GM21717 (cell line): Measurements from ENCODE around the gene SMIM36.
"Not testable (repeated sequence)": the region's sequence is repeated elsewhere in the genome, so short reads cannot be mapped to it uniquely, and the experiment has no call there.

Experiments
- ATAC-seq: cut with Tn5 transposase; IDR thresholded peaks from one replicate; pipeline ENCODE4 v1.9.1; 2021; ENCODE audit warnings: mild to moderate bottlenecking, moderate library complexity; ENCODE audit not compliant: unreplicated experiment

SMIM36 gene

GRCh38 chr17:55417411-55418268, 93.6 kb downstream of the SMIM36 start:
- no peak for ATAC-seq

GRCh38 chr17:55416470-55417052, 94.7 kb downstream of the SMIM36 start:
- no peak for ATAC-seq

GRCh38 chr17:55416000-55416399, 95.3 kb downstream of the SMIM36 start:
- no peak for ATAC-seq

- no peak for ATAC-seq
Measured at GRCh38 chr17:55414983-55415382, 96.3 kb downstream of the SMIM36 start.

GRCh38 chr17:55413825-55414489, 97.3 kb downstream of the SMIM36 start:
- ATAC-seq, result no peak

GRCh38 chr17:55411463-55411855, 99.8 kb downstream of the SMIM36 start:
- no peak for ATAC-seq

GRCh38 chr17:55410722-55411462, 100.4 kb downstream of the SMIM36 start:
- ATAC-seq, result no peak

- ATAC-seq, result no peak
Measured at GRCh38 chr17:55409030-55409800, 102.0 kb downstream of the SMIM36 start.

- ATAC-seq, result no peak
Measured at GRCh38 chr17:55407641-55408566, 103.3 kb downstream of the SMIM36 start.

- no peak for ATAC-seq
Measured at GRCh38 chr17:55405600-55405999, 105.7 kb downstream of the SMIM36 start.

- not testable (repeated sequence) for ATAC-seq
Measured at GRCh38 chr17:55404197-55404596, 107.1 kb downstream of the SMIM36 start.

- no peak for ATAC-seq
Measured at GRCh38 chr17:55402374-55402773, 108.9 kb downstream of the SMIM36 start.
